ENCODE data around the gene ANKRD53.

Gene ANKRD53

DNA sequence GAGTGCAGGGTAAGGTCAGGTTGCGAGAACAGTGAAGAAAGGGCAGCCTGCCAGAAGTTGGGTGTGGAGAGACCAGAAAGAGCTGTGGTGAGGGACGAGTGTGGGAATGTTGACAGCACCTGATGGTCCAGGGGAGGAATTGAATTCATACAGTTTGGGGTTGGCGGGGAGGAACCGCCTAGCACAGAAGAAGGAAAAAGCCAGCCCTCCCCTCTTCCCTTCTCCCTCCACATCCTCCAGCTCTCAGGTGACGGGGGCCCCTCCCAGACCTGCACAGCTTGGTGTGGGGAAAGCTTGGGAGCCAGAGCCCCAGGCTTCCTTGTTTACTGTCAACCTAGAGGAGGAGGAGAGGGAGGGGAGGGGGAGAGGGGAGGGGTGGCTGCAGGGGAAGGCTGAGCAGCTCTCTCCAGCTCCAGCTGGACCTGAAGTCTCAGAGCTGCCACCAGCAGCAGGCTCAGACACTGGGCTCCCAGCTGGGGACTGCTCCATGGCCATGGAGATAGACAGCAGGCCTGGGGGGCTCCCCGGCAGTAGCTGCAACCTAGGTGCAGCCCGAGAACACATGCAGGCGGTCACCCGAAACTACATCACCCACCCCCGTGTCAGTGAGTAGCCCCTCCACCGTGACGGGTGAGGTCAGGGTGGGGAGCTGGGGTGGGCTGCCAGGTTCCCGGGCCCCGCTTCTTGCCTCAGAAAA lies 42.8 kb upstream of the ANKRD53 start, which contains the start of gene ATP6V1B1:
Gene ATP6V1B1 (plus strand): TSS at position 433 of the 697 bp plus-strand sequence. CDS start 55 bp downstream, at position 488.
- DNase-seq (ENCODE audit: low read depth) = no peak
- TF ChIP-seq, protein P1, sequence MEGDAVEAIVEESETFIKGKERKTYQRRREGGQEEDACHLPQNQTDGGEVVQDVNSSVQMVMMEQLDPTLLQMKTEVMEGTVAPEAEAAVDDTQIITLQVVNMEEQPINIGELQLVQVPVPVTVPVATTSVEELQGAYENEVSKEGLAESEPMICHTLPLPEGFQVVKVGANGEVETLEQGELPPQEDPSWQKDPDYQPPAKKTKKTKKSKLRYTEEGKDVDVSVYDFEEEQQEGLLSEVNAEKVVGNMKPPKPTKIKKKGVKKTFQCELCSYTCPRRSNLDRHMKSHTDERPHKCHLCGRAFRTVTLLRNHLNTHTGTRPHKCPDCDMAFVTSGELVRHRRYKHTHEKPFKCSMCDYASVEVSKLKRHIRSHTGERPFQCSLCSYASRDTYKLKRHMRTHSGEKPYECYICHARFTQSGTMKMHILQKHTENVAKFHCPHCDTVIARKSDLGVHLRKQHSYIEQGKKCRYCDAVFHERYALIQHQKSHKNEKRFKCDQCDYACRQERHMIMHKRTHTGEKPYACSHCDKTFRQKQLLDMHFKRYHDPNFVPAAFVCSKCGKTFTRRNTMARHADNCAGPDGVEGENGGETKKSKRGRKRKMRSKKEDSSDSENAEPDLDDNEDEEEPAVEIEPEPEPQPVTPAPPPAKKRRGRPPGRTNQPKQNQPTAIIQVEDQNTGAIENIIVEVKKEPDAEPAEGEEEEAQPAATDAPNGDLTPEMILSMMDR (conservative IDR thresholded peaks at IDR 0.05; ENCODE audit: low read depth, low read length) = no peak
- H3K4me3 ChIP-seq (ENCODE audit: low read length) = no peak within 1 kb of the TSS

DNA sequence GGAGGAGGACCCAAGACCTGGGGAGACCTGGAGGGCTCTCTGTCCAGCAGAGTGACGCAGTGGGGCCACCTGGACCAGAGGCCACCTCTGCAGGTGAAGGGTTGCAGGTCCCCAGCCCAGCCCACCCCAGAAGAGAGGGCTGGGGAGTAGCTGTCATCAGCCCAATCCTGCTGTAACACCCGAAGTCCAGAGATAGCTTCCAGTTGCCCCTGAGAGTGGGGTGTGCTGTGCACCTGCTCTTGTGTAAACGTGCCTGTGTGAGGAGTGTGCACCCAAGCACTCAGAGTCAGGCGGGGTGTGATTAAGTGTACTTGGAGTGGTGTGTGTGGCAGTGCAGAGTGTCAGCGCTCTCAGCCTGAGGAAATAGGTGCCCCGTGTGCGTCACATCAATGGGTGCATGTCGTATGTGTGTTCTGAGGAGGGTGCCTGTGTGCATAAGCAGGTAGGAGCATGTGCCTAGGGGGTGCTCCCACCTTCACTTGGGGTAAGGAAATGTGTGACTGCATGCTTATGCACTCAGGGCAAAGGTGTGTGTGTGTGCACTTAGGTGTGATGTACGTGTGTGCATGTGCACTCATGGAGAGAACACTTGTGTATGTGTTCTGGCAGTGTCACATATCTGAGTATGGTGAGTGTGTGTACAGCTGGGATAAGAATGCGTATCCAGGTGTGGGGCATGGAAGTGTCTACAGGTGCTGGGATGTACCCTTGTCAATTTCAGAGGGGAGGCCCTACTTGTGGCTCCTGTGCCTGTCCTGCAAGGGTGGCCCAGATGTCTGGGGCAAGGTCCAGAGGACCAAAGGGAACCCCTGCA lies 42.1 kb upstream of the ANKRD53 start:
- H3K4me3 ChIP-seq (ENCODE audit: low read length) = no peak overlapping the region
- TF ChIP-seq, protein P1 (conservative IDR thresholded peaks at IDR 0.05; ENCODE audit: low read depth, low read length) = no peak
- no peak for DNase-seq (ENCODE audit: low read depth)

DNA sequence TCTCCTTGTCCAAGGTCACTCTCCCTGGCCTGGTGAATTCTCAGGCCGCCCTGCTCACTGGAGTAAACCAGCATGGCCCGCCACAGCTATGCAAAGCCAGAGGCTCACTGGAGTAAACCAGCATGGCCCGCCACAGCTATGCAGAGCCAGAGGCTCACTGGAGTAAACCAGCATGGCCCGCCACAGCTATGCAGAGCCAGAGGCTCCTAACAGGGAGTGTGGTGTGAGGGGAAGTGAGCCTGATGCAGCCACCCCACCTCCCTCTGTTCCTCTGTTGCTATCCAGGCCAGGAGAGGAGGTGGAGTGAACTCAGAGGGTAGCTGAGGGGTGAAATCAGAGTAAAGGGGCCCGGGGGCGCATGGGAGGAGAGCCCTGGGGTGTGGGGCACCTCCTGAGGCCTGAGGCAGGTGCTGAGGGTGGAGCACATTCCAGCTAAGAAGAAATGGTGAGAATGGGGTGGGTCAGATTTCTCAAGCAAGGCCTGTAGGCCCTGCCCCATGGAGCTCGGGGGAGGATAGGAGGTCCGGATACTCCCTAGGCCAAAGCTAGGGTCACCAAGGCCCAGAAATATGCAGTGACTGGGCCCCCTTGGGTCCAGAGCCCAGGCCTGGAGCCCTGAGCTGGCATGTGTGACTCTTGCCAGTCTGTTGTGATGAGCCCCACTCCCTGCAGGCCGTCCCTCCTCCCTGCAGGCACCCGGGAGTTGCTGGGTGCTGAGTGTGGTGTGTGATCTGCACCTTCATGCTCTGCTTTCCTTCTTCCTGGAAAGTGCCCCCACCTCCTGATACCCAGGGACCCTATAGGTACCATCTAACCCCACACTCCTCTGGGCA lies 41.2 kb upstream of the ANKRD53 start:
- TF ChIP-seq, protein P1 (conservative IDR thresholded peaks at IDR 0.05; ENCODE audit: low read depth, low read length) = no peak
- DNase-seq (ENCODE audit: low read depth) = no peak
- H3K4me3 ChIP-seq (ENCODE audit: low read length) = no peak overlapping the region

DNA sequence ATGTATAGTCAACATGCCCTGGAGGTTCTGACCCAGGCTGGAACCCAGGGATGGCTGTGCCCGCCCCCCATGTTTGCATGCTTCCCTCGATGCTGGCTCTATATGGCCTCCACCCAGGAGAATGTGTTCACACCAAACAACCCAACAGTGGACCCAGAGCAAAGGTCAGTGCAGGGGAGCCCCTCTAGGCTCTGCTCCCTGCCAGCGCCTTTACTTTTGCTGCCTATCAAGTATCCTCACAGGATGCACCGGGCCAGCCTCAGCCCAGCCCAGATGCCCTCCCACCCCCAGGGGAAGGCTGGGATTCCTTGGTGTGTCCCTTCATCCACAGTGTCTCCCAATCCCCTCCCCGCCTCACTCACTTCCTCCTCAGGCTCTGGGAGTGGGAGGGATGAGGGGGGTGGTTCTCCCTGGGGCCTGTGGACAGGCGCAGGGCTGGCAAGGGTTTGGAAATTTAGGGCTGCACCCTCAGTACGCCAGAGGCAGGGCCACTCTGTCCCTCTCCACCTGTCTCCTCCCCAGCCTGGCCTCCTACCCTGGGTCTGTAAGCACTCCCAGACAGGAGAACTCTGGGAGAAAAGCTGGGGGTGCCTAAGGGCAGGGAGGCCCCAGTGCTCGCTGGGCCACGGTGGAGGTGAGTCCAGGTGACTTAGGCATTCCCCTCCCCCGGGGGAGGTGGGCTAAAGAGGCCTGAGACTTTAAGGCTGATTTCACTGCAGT lies 40.4 kb upstream of the ANKRD53 start:
- H3K4me3 ChIP-seq (ENCODE audit: low read length) = no peak overlapping the region
- DNase-seq (ENCODE audit: low read depth) = no peak
- TF ChIP-seq, protein P1 (conservative IDR thresholded peaks at IDR 0.05; ENCODE audit: low read depth, low read length) = no peak

DNA sequence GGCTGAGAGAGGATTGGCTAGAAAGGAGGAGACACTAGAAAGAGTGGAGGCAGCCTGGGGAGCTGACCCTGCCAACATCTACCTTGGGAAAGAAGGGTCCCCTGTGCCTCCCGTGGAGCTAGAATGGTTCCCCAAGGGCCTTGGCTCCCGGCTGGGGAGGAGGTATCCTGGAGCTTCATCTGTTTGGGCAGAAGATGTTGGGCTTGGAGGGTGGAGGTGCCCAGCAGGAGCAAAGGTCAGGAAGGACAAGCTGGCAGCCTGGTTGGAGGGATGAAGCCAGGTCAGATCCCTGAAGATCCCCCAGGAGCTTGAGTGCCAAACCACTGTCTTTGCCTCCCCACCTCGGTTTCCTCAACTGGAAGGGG lies 39.9 kb upstream of the ANKRD53 start:
- no peak overlapping the region for H3K4me3 ChIP-seq (ENCODE audit: low read length)
- DNase-seq (ENCODE audit: low read depth) = no peak
- TF ChIP-seq, protein P1 (conservative IDR thresholded peaks at IDR 0.05; ENCODE audit: low read depth, low read length) = no peak

DNA sequence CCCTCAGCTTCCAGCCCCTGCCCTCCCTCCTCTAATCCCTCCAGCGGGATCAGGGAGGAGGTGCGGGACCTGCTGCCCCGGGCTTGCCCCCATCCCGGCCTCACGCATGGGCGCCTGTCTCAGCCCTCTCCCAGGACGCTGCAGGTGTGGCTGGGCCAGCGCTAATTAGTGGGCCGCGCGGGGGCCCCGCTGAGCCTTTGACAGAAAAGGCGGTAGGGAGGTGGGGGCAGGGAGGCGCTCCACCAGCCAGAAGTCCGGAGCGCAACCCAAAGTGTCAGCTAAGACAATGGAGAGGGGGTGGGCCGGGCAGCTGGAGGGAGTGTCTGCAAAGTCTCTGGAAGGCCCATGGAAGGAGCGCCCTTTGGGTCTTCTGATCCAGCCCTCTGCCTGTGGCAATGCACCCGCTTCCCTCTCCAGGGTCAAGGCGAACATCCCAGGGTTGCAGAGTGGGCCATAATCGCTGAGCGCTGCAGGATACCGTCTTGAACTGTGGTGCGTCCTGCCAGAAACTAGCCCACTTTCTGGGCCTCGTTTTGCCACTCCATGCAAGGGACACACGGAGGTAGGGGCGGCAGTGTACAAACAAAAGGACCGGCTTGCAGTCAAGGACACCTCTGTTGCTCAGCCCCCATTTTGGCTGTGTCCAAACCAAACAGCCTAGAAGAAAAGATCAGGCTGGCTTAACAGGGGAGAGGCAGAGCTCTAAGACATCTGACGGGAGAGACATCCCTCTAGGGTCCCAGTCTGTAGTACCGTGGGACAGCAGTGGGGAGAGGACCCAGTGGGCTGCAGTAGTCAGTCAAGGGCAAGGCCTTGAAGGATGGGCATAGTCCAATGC lies 39.2 kb upstream of the ANKRD53 start:
- TF ChIP-seq, protein P1 (conservative IDR thresholded peaks at IDR 0.05; ENCODE audit: low read depth, low read length) = no peak
- H3K4me3 ChIP-seq (ENCODE audit: low read length) = no peak overlapping the region
- no peak for DNase-seq (ENCODE audit: low read depth)

All from retinal pigment epithelial cell (primary cell).